Nucleus accumbens (tissue), 56 donors: ENCODE results near the gene CFAP210.
A peak's percentile ranks its signal among the peaks of the same experiment; 100 is the strongest.

ENCODE experiments used
- DNase-seq, 56 donors: peaks; one replicate each; lab custom pipeline; 2025; lab: John Stamatoyannopoulos, UW

The CFAP210 gene

DNA sequence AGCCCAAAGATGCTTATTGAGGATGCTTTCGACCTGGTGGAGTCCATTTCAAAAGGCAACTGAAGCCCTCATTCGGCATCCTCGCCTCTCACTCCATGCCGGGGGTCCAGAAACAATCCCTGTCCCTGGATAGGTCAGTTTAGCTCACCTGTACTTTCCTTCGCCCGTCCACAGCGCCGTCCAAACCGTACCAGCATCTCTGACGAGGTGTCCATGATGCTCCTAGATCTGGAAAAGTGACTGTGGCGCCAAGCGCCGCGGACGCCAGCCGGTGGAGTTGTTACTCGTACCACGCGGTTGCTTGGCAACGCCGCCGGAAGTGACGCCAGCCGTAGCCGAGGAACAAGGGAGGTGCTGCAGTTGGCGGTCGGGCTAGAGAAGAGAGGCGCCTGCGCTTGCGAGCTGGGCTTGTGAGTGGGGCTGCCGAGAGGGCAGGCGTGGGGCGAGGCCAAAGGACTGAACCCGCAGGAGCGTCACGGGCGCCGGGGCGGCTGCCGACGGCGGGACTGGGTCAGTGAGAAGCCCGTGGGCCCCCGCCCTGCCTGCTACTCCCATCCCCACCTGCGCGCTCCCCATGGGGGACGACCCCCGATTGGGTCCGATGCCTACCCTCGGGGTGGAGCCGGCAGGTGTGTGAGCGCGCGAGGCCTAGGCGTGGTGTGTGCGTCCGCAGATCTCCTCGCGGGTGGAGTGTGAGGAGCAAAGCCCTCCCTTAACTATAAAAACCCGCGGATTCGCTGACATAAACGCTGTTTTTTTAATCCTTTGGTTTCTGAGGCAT is at the start of gene CFAP210, which contains the start of gene PHOSPHO2:
CFAP210 (minus strand) TSS at position 293 of the 781 bp plus-strand sequence; CDS start at position 215, 78 bp downstream.
PHOSPHO2 (plus strand) TSS at position 357 of the 781 bp plus-strand sequence. CDS start 6,503 bp downstream, outside the sequence.
- peak; percentile 74 to 99 (median 95) for DNase-seq

GRCh38 chr2:169743549-169743948 is 49.3 kb upstream of the CFAP210 start:
- DNase-seq: peak in 24 of 56 donors; percentile 2 to 62 (median 18)

- no peak for DNase-seq
Measured at GRCh38 chr2:169739351-169739750, 45.1 kb upstream of the CFAP210 start.

DNA sequence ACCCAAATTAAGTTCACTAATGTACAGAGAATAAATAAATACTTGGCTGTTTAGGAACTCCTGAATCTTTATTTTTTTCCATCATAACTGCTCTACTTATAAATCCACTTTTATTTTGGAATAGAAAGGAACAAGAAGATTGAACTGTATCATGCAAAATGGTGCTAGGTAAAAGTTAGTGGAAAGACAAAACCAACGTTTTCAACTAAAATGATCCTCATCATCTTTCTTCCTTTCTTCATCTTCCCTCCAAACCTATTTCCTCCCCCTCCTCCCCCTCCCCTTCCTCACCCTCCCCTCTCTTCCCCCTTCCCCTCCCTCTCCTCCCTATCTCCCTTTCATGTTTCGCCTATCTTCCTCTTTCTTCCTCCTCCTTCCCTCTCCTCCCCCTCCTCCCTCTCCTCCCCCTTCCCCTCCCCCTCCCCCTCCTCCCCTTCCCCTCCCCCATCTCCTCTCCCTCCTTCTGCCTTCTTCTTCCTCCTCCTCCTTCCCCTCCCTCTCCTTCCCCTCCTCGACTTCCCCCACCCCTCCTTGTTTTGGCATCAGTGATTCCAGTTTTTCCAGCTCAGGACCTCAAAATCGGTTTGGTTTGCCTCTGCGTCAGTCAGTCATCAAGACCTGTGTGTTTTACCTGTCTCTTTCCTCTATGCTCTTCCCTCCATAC is 44.5 kb upstream of the CFAP210 start:
- no peak for DNase-seq

DNA sequence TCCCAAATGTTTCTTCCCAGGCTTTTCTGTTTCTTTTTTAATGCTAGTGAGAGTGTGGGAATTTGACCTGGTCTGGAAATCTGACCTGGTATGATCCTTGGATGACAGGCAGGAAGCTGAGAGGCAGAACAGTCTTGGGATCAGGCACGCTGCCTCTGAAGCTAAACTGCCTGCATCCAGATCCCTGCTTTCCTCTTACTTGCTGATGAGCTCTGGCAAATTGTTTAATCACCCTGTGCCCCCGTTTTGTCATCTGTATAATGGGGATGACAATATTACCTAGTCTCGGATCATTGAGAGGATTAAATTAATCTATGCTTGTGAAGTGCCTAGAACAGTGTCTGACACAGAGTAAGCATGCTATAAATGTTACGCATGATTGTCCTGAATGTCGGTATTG is 42.7 kb upstream of the CFAP210 start:
- no peak for DNase-seq

DNA sequence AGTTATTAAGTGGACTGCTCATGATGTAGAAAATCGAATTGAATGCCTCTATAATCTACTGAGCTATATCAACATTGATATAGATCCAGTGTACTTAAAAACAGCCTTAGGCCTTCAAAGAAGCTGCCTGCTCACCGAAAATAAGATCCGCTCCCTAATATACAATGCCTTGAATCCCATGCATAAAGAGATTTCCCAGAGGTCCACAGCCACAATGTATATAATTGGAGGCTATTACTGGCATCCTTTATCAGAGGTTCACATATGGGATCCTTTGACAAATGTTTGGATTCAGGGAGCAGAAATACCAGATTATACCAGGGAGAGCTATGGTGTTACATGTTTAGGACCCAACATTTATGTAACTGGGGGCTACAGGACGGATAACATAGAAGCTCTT is 41.4 kb upstream of the CFAP210 start:
- DNase-seq: no peak

DNA sequence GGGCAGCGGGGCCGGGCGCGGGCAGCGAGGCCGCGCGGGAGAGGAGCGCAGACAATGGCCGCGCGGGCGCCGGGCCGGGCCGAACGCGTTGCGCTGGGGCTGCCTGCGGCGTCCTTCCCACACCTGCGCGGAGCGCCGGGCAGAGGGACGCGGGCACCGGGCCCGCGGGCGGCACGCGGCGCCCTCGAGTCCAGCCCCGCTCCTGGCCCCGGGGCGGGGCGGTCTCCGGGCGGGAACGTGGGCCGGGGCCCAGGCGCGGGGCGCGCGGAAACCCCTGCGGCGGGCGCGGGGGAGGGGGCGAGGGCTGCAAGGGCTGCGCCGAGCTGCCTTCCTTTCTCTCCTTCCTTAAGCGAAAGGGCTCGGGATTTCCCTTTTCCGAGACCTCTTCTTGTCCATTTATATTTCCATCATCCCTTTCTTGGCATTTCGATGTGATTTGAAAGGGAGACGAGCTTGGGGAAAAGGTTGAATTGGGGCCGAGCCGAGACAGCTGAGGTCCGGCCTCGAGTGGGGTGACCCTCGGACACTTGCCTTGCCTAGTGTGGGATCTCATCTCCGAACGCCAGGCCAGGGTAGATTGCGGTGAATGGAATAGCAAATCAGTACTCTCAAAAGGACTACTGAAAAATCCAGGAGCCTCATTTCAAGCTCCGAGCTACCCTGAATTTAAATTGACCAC is 40.1 kb upstream of the CFAP210 start:
- DNase-seq: peak in 6 of 56 donors; percentile 4 to 57 (median 29)

DNA sequence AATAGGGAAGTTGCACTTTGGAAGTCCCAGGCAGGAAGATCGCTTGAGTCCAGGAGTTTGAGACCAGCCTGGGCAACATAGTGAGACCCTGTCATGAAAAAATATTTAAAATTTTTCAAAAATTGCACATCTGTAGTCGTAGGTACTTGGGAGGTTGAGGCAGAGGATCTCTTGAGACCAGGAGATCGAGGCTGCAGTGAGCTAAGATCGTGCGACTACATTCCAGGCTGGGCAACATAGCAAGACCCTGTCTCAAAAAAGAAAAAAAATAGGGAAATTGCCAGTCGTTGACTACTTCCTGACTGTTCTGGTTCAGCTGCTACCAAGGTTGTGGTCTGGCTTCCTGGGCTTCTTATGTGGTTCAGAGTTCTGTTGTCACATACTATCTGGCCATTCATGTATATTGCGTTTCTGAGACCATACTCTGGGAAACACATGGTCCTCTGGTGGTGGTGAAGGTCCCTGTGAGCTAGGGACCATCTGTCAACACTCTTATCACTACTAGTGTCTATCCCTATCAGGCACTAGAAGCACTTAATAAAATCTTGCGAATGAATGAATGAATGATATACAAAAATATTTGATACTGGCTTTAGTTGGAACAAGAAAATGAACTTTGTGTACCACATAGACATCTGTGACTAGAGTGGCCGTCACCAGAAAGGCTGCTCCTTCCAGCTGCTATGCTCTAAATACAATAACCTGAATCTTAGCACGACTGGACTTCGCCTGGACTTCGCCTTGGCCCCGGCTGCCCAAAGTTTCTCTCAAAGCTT is 38.6 kb upstream of the CFAP210 start:
- peak in 1 of 56 donors; percentile 38 for DNase-seq

- DNase-seq: no peak
Measured at GRCh38 chr2:169732075-169732474, 37.9 kb upstream of the CFAP210 start.

DNA sequence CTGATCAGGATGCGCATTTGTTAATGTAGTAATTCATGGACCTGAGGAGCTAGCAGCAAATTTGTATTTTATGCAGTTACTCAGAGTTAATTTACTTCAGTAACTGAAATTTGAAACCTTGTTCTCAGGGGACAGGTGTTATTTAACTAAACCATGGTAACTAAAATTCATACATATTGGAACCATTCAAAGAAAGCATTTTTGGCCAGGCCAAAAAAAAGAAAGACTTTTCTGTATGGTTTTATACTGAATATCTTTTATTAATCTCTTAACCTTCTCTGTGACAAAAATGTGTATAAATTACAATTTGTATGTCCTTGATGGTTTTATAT is 35.0 kb upstream of the CFAP210 start:
- DNase-seq: no peak

- no peak for DNase-seq
Measured at GRCh38 chr2:169727065-169727464, 32.9 kb upstream of the CFAP210 start.

GRCh38 chr2:169721016-169721415 is 26.8 kb upstream of the CFAP210 start:
- DNase-seq: no peak

- DNase-seq: no peak
Measured at GRCh38 chr2:169718930-169719504, 24.8 kb upstream of the CFAP210 start.

- no peak for DNase-seq
Measured at GRCh38 chr2:169717691-169718063, 23.5 kb upstream of the CFAP210 start.

DNA sequence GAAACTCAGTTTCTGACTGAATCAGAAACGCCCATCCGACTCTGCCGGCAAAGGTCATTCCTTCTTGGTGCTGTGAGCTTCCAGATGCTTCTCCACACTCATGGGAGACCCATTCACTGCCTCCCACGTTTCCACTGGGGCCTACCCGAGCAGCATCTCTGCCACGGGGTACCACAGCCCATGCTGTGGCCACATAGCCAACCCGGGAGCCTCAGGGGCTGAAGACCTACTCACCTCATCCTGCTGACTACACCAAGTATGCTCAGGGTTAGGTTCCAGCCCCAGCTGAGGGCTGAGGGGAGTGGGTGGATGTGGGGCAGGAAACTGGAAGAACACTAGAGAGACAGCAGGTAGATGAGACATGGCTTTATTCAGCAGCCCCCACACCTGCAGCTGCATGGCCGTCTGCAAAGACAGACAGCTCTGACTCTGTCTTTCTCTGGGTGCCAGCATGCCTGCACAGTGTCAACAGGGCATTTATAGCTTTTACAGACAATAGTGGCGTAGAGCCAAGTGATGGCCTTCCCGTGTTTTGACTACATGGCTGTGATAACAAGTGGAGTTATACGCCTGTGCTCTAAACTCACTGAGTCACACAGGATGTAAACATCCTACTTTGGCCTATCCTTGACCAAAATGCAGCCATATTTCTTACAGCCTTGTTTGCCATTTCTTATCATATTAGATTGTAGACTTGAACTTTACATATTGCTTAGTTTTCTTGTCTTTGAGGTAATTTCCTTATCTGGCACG is 22.9 kb upstream of the CFAP210 start:
- peak in 4 of 56 donors; percentile 4 to 34 (median 20) for DNase-seq

DNA sequence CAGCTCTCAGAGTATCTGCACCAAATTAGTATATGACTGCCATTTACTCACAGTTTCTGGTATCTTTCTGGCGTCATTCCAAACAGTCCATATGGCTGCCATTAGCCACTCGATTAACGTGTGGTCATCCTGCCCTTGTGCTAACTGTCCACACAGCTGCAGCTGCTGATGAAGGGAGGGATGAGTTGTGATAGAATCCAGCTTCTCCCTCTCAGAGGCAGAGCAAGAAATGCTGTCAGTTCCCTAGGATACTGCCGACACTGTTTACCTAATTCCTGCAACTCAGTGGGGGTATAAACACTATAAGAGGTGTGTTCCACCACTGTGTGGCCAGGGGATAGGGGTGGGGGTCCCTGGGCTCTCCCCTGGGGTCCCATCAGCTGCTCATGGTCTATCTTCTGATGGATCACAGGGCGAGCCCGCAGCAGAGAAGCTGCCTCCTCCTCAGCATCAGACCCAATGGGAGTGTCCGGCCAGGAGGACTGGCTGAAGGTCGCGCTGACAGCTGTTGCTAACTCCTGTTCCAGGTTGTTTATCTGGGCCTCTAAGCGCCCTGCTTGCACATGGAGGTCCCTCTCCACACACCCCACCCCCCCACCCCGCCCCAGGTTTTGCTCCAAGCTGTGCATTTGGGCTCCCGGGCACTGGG is 22.2 kb upstream of the CFAP210 start:
- no peak for DNase-seq

GRCh38 chr2:169715379-169716237 is 21.4 kb upstream of the CFAP210 start:
- peak in 2 of 56 donors; percentile 5 to 19 for DNase-seq

- DNase-seq: peak in 21 of 56 donors; percentile 7 to 66 (median 30)
Measured at GRCh38 chr2:169714699-169715098, 20.5 kb upstream of the CFAP210 start.
